LNCAP (cell line): Measurements from ENCODE around the gene GOLGA6C.
"Not testable (repeated sequence)": the region's sequence is repeated elsewhere in the genome, so short reads cannot be mapped to it uniquely, and the experiment has no call there.

Experiments used
- CTCF ChIP-seq: fragments of 450-650 bp; IDR thresholded peaks from 2 replicates; pipeline ENCODE4 v1.5.1; 2017; ENCODE audit warnings: mild to moderate bottlenecking

The GOLGA6C gene

GRCh38 chr15:75258034-75258433 lies at the start of gene GOLGA6C:
TSS of gene GOLGA6C (plus strand) at chr15:75258334. CDS start at chr15:75258599, 265 bp downstream.
- TF ChIP-seq CTCF = not testable (repeated sequence)

GRCh38 chr15:75208501-75209288 lies 49.4 kb upstream of the GOLGA6C start:
- no peak for TF ChIP-seq CTCF

GRCh38 chr15:75209289-75209676 lies 48.9 kb upstream of the GOLGA6C start:
- no peak for TF ChIP-seq CTCF

GRCh38 chr15:75210811-75211230 lies 47.3 kb upstream of the GOLGA6C start:
- TF ChIP-seq CTCF = no peak

GRCh38 chr15:75211436-75212199 lies 46.5 kb upstream of the GOLGA6C start:
- TF ChIP-seq CTCF = no peak

GRCh38 chr15:75212200-75212858 lies 45.8 kb upstream of the GOLGA6C start:
- no peak for TF ChIP-seq CTCF

- TF ChIP-seq CTCF = no peak
Observed at GRCh38 chr15:75213212-75213767, 44.8 kb upstream of the GOLGA6C start.
